Nephron (organoid): ENCODE results near the gene PTGS1.

Experiments used
- H3K27ac Mint-ChIP-seq, 3 experiments: 2 replicates each; pipeline ENCODE4 v1.8.0; 2020; ENCODE audit warnings: mixed read lengths in 3 of 3, mild to moderate bottlenecking in 2 of 3, moderate library complexity in 1 of 3
- H3K27me3 Mint-ChIP-seq: 2 replicates; pipeline ENCODE4 v1.8.0; 2021; ENCODE audit warnings: low read depth, mild to moderate bottlenecking, moderate library complexity, mixed read lengths
- H3K36me3 Mint-ChIP-seq: 2 replicates; pipeline ENCODE4 v1.8.0; 2020; ENCODE audit warnings: low read depth, mixed read lengths
- H3K4me1 Mint-ChIP-seq: 2 replicates; pipeline ENCODE4 v1.8.0; 2020; ENCODE audit warnings: mixed read lengths
- H3K4me3 Mint-ChIP-seq, 3 experiments: 2 replicates each; pipeline ENCODE4 v1.8.0; 2020; ENCODE audit warnings: mild to moderate bottlenecking in 3 of 3, mixed read lengths in 3 of 3, moderate library complexity in 2 of 3
- H3K9me3 Mint-ChIP-seq: 2 replicates; pipeline ENCODE4 v1.8.0; 2020; ENCODE audit warnings: mixed read lengths
- TF ChIP-seq, protein P1 (sequence below), 3 experiments: fragments of 200-600 bp; sonication (generic); IDR thresholded peaks; one replicate each; pipeline ENCODE4 v1.5.0; 2021; ENCODE audit warnings: antibody characterized with exemption in 3 of 3; ENCODE audit not compliant: unreplicated experiment in 3 of 3

Gene PTGS1

DNA sequence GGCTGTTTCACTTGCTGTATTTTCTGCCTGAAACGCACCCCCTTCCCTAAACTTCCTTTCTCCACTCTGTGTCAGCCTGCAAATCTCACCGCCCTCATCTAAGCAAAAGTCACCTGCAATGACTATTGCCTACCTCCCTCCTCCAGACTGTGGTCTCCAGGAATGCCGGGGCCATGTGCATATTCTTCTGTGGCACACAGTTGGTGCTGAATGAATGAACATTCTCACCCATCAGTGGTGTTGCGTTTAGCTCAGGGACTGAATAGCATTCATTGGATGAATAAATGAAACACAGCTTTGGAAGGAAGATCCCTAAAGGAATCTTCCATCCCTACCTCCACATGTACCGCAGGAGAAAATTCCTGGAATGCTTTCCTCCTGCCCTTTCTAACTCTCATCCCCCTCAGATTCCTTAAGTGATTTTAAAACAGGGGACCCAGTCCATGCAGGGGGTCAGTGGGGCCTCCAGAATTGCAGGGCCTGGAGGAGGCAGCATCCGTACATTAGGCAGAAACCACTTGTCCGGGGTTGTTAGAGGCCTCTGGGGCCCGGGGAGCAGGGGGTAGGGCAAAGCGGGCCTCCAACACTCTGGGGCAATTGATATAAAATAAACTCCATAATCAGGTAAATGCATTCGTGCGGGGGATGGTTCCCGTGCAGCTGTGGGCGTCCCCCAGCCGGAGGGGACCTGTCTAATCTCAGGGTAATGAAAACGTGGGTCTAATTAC, 28.3 kb upstream of the PTGS1 start:
- Mint-ChIP-seq H3K27me3 (peaks cover 64% of the 10 kb centered on the region), H3K27ac (no peak overlapping the region), H3K4me1 (peaks cover 27% of the 10 kb centered on the region), H3K9me3 (no peaks in the 10 kb centered on the region), H3K4me3 (no peak overlapping the region), H3K36me3 (no peaks in the 10 kb centered on the region)
- TF ChIP-seq, protein P1, sequence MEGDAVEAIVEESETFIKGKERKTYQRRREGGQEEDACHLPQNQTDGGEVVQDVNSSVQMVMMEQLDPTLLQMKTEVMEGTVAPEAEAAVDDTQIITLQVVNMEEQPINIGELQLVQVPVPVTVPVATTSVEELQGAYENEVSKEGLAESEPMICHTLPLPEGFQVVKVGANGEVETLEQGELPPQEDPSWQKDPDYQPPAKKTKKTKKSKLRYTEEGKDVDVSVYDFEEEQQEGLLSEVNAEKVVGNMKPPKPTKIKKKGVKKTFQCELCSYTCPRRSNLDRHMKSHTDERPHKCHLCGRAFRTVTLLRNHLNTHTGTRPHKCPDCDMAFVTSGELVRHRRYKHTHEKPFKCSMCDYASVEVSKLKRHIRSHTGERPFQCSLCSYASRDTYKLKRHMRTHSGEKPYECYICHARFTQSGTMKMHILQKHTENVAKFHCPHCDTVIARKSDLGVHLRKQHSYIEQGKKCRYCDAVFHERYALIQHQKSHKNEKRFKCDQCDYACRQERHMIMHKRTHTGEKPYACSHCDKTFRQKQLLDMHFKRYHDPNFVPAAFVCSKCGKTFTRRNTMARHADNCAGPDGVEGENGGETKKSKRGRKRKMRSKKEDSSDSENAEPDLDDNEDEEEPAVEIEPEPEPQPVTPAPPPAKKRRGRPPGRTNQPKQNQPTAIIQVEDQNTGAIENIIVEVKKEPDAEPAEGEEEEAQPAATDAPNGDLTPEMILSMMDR (IDR thresholded peaks at IDR 0.05; ENCODE audit: unreplicated experiment in 3 of 3) = no peak

DNA sequence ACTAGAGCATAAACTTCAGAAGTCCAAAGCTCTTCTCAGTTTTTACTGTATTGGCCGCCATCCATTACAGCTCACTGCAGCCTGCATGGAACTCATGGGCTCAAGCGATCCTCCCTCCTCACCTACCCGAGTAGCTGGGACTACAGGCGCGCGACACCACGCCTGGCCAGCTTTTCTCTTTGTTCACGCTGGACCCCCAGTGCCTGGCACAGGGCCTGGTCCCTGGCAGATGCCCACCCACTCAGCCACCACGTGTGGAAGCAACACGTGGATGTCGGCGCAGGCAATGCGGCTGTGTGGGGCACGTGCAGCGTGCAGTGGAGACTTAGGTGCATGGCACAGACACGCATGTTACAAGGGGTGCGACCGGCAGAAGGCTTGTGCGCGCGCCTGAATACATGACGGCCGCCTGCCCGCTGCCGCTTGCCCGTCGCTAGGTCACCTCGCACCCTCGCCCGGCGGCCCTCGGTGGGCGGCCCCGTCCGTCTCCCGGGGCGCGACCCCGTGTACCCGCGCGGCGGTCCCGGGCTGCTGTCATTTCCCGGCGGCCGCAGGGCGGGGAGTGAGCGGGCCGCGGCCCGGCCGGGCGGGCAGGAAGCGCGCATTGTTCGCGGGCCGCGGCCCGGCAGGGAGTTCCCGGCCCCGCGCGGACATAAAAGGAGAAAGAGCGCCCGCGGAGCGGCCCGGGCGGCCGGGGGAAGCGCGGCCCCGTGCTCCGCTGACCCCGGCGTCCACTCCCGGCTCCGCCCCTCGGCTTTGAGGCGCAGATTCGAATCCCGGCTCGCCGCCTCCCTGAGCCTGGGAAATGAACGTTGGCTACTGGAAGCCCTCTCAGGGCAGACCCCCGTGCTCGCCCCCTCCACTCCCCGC, 24.1 kb upstream of the PTGS1 start:
- no peaks in the 10 kb centered on the region for H3K36me3 Mint-ChIP-seq
- H3K9me3 Mint-ChIP-seq = no peaks in the 10 kb centered on the region
- H3K27ac Mint-ChIP-seq = peak overlapping the region in 1 of 3 experiments; percentile 61
- peak overlapping the region; percentile 80 to 88 (median 86) for H3K4me3 Mint-ChIP-seq
- H3K4me1 Mint-ChIP-seq = peaks cover 24% of the 10 kb centered on the region
- peaks cover 68% of the 10 kb centered on the region for H3K27me3 Mint-ChIP-seq
- TF ChIP-seq, protein P1 (IDR thresholded peaks at IDR 0.05; ENCODE audit: unreplicated experiment in 3 of 3) = no peak

DNA sequence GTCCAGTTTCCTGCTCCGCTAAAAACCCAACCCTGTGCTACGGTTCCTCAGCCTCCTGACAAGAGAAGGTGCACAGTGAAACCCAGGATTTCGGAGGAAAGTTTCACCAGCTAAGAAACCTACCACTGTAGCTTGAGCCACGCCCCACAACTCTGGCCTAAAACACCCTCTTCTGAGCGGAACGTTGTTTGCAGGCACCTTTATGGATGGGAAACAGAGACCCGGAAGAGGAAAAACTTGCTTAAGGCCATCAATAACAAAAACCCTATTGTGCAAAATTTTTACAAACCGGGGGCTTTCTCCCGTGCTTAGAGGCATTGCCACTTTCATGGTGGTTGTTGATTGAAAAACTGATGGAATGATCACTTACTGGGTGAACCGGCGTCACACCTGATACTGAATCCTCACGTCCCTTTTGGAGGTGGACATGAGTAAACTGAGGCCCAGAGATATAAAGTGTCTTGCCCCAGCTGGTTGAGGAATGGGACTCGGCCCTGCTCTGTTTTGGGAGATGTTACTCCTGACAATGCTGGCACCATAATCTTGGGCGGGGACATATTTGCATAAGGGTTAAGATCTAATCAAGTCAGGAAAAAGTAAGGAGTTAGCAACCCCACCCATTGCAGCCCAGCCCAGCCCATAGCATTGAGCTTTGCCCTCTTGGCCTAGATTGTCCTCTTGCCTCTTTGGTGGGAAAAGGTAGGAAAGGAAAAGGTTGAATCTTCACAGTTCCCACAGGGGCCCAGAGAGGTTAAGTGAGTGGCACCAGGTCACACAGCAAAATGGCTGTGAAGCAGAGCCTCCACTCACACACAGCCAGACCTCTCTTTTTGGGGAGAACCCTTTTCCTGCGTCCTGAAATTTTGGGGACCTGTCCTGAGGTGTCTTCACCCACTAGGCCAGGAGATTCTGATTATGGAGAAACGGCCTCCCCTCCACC, 23.2 kb upstream of the PTGS1 start:
- Mint-ChIP-seq H3K27me3 (peaks cover 61% of the 10 kb centered on the region), H3K4me1 (peaks cover 24% of the 10 kb centered on the region), H3K4me3 (peak overlapping the region; percentile 80 to 88 (median 86)), H3K36me3 (no peaks in the 10 kb centered on the region), H3K27ac (peak overlapping the region in 2 of 3 experiments; percentile 55 to 61), H3K9me3 (peaks cover under 1% of the 10 kb centered on the region)
- TF ChIP-seq, protein P1 (IDR thresholded peaks at IDR 0.05; ENCODE audit: unreplicated experiment in 3 of 3) = no peak

DNA sequence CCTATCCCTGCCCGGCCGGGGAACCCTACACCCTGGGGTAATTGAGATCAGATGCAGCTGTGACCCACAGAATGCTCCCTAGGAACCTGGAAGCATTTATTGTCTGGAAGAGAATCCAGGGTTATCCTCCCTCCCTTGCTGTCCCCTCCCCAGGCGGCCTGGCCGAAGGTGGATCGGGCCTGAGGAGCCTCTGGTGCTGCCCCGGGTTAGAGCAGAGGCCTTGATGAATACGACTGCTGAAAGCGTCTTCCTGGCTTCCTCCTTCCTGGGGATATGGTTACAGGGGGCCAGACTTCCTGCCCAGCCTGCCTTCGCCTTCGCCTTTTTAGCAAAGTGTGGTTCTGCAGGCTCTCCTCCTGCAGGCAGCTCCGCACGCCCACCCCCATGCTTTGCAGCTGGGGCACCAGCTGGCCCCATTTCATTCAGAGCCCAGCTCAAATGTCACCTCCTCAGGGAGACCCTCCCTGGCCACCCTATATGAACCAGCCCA, 22.5 kb upstream of the PTGS1 start:
- TF ChIP-seq, protein P1 (IDR thresholded peaks at IDR 0.05; ENCODE audit: unreplicated experiment in 3 of 3) = no peak
- Mint-ChIP-seq H3K9me3 (peaks cover 2% of the 10 kb centered on the region), H3K4me3 (peak overlapping the region; percentile 59 to 78 (median 71)), H3K27me3 (peaks cover 60% of the 10 kb centered on the region), H3K27ac (peak overlapping the region in 1 of 3 experiments; percentile 55), H3K36me3 (no peaks in the 10 kb centered on the region), H3K4me1 (peaks cover 24% of the 10 kb centered on the region)

DNA sequence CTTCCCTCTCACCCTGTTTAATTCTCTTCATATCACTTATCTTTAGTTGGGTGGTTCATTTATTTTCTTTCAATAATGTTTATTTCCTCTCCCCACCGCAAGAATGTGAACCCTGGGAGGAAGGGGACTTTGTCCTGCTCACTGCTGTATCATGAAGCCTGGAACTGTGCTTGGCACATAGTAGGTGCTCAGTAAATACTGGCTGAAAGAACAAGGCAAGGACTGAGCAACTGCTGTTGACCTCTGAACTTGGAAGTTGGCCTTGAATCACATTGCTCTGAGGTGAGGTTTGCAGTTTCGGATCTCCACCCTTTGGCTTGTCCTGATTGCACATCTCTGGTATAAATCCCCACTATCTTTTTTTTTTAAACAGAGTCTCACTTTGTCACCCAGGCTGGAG, 22.0 kb upstream of the PTGS1 start:
- Mint-ChIP-seq H3K4me3 (peak overlapping the region; percentile 59 to 78 (median 71)), H3K27ac (peak overlapping the region in 1 of 3 experiments; percentile 55), H3K9me3 (peaks cover 2% of the 10 kb centered on the region), H3K4me1 (peaks cover 24% of the 10 kb centered on the region), H3K27me3 (peaks cover 61% of the 10 kb centered on the region), H3K36me3 (no peaks in the 10 kb centered on the region)
- TF ChIP-seq, protein P1 (IDR thresholded peaks at IDR 0.05; ENCODE audit: unreplicated experiment in 3 of 3) = no peak
